Fibroblast of lung (primary cell): ENCODE data around the gene FAM149B1.

Experiments used
- EZH2 ChIP-seq: IDR thresholded peaks from 2 replicates; pipeline ENCODE4 v1.5.1; 2012; ENCODE audit warnings: low read length, control low read depth, mild to moderate bottlenecking; ENCODE audit errors: missing control alignments
- TF ChIP-seq, protein P1 (sequence below), 2 donors: IDR thresholded peaks in 1 of 2; conservative IDR thresholded peaks in 1 of 2; 1 replicate in 1 of 2; 2 replicates in 1 of 2; pipeline ENCODE4 v1.5.1; 2011 to 2012; ENCODE audit warnings: low read length in 2 of 2, control low read depth in 1 of 2, inconsistent platforms in 1 of 2, low read depth in 1 of 2, mild to moderate bottlenecking in 1 of 2

DNA sequence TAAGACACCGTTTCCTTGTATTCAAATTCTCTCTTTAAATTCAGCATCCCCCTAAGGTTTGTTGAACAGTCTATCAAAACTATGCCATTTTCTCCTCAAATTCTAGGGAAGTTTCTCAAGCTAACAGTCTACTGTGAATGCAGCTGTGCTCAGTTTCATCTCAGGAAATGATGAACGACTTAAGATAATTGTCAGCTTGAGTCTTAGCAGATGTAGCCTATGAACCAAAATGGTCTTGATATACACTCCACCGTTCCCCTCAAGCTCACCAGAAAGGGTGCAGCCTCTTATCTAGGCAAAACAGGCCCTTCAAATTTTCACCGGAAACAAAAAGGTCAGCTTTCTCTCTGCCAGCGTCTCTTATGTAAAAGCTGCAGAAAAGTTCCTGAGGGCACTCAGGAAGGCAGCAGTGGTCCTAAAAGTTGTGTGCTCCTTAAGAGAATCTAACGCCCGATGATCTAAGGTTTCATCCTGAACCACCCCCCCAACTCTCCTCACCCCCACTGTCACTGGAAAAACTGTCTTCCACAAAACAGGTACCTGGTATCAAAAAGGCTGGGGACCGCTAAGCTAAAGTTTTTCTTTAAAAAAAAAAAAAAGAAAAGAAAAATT lies 77.1 kb downstream of the FAM149B1 start:
- TF ChIP-seq, protein P1, sequence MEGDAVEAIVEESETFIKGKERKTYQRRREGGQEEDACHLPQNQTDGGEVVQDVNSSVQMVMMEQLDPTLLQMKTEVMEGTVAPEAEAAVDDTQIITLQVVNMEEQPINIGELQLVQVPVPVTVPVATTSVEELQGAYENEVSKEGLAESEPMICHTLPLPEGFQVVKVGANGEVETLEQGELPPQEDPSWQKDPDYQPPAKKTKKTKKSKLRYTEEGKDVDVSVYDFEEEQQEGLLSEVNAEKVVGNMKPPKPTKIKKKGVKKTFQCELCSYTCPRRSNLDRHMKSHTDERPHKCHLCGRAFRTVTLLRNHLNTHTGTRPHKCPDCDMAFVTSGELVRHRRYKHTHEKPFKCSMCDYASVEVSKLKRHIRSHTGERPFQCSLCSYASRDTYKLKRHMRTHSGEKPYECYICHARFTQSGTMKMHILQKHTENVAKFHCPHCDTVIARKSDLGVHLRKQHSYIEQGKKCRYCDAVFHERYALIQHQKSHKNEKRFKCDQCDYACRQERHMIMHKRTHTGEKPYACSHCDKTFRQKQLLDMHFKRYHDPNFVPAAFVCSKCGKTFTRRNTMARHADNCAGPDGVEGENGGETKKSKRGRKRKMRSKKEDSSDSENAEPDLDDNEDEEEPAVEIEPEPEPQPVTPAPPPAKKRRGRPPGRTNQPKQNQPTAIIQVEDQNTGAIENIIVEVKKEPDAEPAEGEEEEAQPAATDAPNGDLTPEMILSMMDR (conservative IDR thresholded peaks at IDR 0.05 in 1 of 2, IDR thresholded peaks at IDR 0.05 in 1 of 2; ENCODE audit: low read depth in 1 of 2, low read length in 2 of 2) = no peak
- no peak for TF ChIP-seq EZH2
